DND-41 (cell line): ENCODE results near the gene SLC25A13.

Experiments
- ATAC-seq: fragments of 200-7000 bp; cut with Tn5 transposase; 3 replicates; pipeline ENCODE4 v1.9.1; 2021; ENCODE audit warnings: low read depth; ENCODE audit not compliant: insufficient read depth
- DNase-seq: peaks from one replicate; pipeline ENCODE4 v3.0.0-alpha.2; 2020
- H2AFZ ChIP-seq: 2 replicates; pipeline ENCODE4 v1.6.0; 2012; ENCODE audit warnings: low read depth, low read length
- H3K27ac ChIP-seq: 2 replicates; pipeline ENCODE4 v1.5.1; 2012; ENCODE audit warnings: low read length, inconsistent platforms
- H3K27me3 ChIP-seq: fragments of 200-600 bp; sonication (generic); 2 replicates; pipeline ENCODE4 v1.6.0; 2012; ENCODE audit warnings: low read length, mild to moderate bottlenecking, inconsistent platforms; ENCODE audit not compliant: insufficient read depth, poor library complexity
- H3K36me3 ChIP-seq: 2 replicates; pipeline ENCODE4 v1.5.1; 2012; ENCODE audit warnings: low read length, inconsistent platforms; ENCODE audit not compliant: insufficient read depth
- H3K4me1 ChIP-seq: 2 replicates; pipeline ENCODE4 v1.5.1; 2012; ENCODE audit warnings: mild to moderate bottlenecking, low read length; ENCODE audit not compliant: insufficient read depth
- H3K4me2 ChIP-seq: 2 replicates; pipeline ENCODE4 v1.6.0; 2012; ENCODE audit warnings: mild to moderate bottlenecking, moderate library complexity, low read length, inconsistent platforms; ENCODE audit not compliant: insufficient read depth
- H3K4me3 ChIP-seq, 2 experiments: fragments of 200-600 bp in 1 of 2; shearing (Covaris generic) in 1 of 2; 2 replicates each; pipeline ENCODE4 v1.5.1; 2012 to 2016; ENCODE audit warnings: inconsistent platforms in 2 of 2, low read length in 2 of 2, mild to moderate bottlenecking in 2 of 2, low read depth in 1 of 2, moderate library complexity in 1 of 2
- H3K79me2 ChIP-seq: 2 replicates; pipeline ENCODE4 v1.6.0; 2012; ENCODE audit warnings: low read length, inconsistent platforms; ENCODE audit not compliant: insufficient read depth
- H3K9ac ChIP-seq: 2 replicates; pipeline ENCODE4 v1.6.0; 2012; ENCODE audit warnings: low read depth, mild to moderate bottlenecking, inconsistent platforms, low read length, moderate library complexity
- H3K9me3 ChIP-seq: 2 replicates; pipeline ENCODE4 v1.5.1; 2012; ENCODE audit warnings: low read length, moderate library complexity, mild to moderate bottlenecking, inconsistent platforms; ENCODE audit not compliant: insufficient read depth, severe bottlenecking
- H4K20me1 ChIP-seq: 2 replicates; pipeline ENCODE4 v1.6.0; 2012; ENCODE audit warnings: low read length; ENCODE audit not compliant: insufficient read depth
- CTCF ChIP-seq: IDR thresholded peaks from 2 replicates; pipeline ENCODE4 v1.5.1; 2012; ENCODE audit warnings: borderline replicate concordance, low read length, moderate library complexity, mild to moderate bottlenecking; ENCODE audit not compliant: poor library complexity, severe bottlenecking; ENCODE audit errors: extremely low read depth
- EZH2 ChIP-seq: IDR thresholded peaks from 3 replicates; pipeline ENCODE4 v1.6.1; 2012; ENCODE audit warnings: borderline replicate concordance, low read depth, mild to moderate bottlenecking, moderate library complexity, low read length, inconsistent platforms; ENCODE audit not compliant: severe bottlenecking

The SLC25A13 gene

GRCh38 chr7:96236198-96237039 lies 85.5 kb downstream of the SLC25A13 start:
- Histone ChIP-seq H3K27ac (no peak overlapping the region), H2AFZ (no peak overlapping the region), H3K9ac (no peak overlapping the region), H3K79me2 (no peaks in the 10 kb centered on the region), H3K9me3 (no peaks in the 10 kb centered on the region), H3K4me1 (no peaks in the 10 kb centered on the region), H3K4me2 (no peak overlapping the region), H4K20me1 (no peaks in the 10 kb centered on the region), H3K27me3 (no peaks in the 10 kb centered on the region), H3K4me3 (no peak overlapping the region), H3K36me3 (no peaks in the 10 kb centered on the region)
- no peak for ATAC-seq
- DNase-seq, result no peak
- TF ChIP-seq EZH2, result no peak
- no peak for TF ChIP-seq CTCF

GRCh38 chr7:96235281-96235680 lies 86.6 kb downstream of the SLC25A13 start:
- ATAC-seq (no peak), DNase-seq (no peak)
- H3K4me1 ChIP-seq, result no peaks in the 10 kb centered on the region
- no peaks in the 10 kb centered on the region for H3K36me3 ChIP-seq
- H3K4me2 ChIP-seq, result no peak overlapping the region
- no peak overlapping the region for H3K4me3 ChIP-seq
- H3K27me3 ChIP-seq, result no peaks in the 10 kb centered on the region
- no peaks in the 10 kb centered on the region for H4K20me1 ChIP-seq
- TF ChIP-seq CTCF (no peak), EZH2 (no peak)
- H3K9me3 ChIP-seq, result no peaks in the 10 kb centered on the region
- no peaks in the 10 kb centered on the region for H3K79me2 ChIP-seq
- H3K27ac ChIP-seq, result no peak overlapping the region
- H3K9ac ChIP-seq, result no peak overlapping the region
- no peak overlapping the region for H2AFZ ChIP-seq

- DNase-seq (no peak), ATAC-seq (no peak)
- Histone ChIP-seq H3K4me1 (no peaks in the 10 kb centered on the region), H3K9ac (no peak overlapping the region), H2AFZ (no peak overlapping the region), H3K27ac (no peak overlapping the region), H3K4me2 (no peak overlapping the region), H3K9me3 (no peaks in the 10 kb centered on the region), H3K79me2 (no peaks in the 10 kb centered on the region), H3K36me3 (no peaks in the 10 kb centered on the region), H3K4me3 (no peak overlapping the region), H4K20me1 (no peaks in the 10 kb centered on the region), H3K27me3 (no peaks in the 10 kb centered on the region)
- TF ChIP-seq CTCF, result no peak
- TF ChIP-seq EZH2, result no peak
These were observed 88.3 kb downstream of the SLC25A13 start for GRCh38 chr7:96233528-96234154.
